NCI-H1694 treated with DMSO at 0.1 percent for 48 hours (cell line): ENCODE results near the gene SDK1.

Experiments used
- DNase-seq: peaks from one replicate; lab custom pipeline; 2025; lab: John Stamatoyannopoulos, UW

Gene SDK1

GRCh38 chr7:3300651-3301448 is at the start of gene SDK1:
Gene SDK1, plus strand, starts transcription at chr7:3301252. Its CDS starts 335 bp downstream, at chr7:3301587.
- peak; percentile 73 for DNase-seq

GRCh38 chr7:3254718-3255117 is 46.3 kb upstream of the SDK1 start:
- DNase-seq = no peak

DNA sequence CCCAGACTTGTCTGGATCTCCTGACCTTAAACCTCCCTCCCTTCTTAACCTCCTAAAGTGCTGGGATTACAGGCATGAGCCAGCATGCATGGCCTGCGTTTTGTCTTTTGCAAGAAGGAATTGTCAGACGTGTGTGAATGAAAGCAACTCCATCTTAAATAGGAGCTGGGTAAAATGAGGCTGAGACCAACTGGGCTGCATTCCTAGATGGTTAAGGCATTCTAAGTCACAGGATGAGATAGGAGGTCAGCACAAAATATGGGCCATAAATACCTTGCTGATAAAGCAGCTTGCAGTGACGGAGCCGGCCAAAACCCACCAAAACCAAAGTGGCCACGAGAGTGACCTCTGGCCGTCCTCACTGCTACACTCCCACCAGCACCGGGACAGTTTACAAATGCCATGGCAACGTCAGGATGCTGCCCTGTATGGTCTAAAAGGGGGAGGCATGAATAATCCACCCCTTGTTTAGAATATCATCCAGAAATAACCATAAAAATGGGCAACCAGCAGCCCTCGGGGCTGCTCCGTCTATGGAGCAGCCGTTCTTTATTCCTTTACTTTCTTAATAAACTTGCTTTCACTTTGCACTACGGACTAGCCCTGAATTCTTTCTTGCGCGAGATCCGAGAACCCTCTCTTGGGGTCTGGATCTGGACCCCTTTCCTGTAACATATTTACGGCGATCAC is 41.2 kb upstream of the SDK1 start:
- DNase-seq = peak; percentile 21

- DNase-seq = no peak
Measured at GRCh38 chr7:3260401-3260715, 40.7 kb upstream of the SDK1 start.

- DNase-seq = no peak
Measured at GRCh38 chr7:3264693-3265339, 36.2 kb upstream of the SDK1 start.

DNA sequence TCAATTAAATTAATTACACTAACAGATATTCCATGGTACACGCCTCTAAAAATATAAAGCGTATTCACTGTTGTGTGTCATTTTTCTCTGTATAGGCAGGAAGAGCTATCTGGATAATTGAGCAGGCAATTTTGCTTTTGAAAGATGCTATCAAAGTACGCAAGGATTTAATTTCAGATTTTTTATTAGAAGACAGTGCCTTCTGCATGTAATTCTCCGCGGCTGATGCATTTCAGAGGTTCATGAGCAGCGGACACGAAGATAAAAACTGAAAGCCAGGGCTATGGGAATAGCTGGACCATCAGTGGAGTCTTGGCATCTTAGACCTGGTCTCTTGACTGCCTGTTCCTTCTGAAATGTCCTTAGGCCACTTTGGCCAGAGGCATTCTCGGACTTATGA is 35.7 kb upstream of the SDK1 start:
- no peak for DNase-seq

DNA sequence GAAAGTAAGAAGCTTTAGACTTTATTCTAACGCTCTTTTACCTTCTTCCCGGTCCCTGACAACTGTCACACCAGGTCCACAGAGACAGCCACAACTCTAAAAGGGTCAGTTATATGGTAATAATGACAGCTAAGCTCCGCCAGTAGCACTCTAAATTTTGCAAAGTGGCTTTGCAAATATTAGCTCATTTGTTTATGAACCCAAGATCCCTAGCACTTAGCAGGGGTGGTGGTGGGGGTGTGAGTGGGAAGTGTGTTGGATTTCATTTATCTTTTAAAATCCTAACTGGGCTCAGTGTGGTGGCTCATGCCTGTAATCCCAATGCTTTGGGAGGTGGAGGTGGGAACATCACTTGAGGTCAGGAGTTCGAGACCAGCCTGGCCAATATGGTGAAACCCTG is 34.8 kb upstream of the SDK1 start:
- DNase-seq = no peak

- DNase-seq = peak; percentile 97
Measured at GRCh38 chr7:3267966-3268690, 32.9 kb upstream of the SDK1 start.

GRCh38 chr7:3270362-3270761 is 30.7 kb upstream of the SDK1 start:
- no peak for DNase-seq

- DNase-seq = no peak
Measured at GRCh38 chr7:3271298-3271697, 29.8 kb upstream of the SDK1 start.

- peak; percentile 85 for DNase-seq
Measured at GRCh38 chr7:3272691-3273141, 28.3 kb upstream of the SDK1 start.

DNA sequence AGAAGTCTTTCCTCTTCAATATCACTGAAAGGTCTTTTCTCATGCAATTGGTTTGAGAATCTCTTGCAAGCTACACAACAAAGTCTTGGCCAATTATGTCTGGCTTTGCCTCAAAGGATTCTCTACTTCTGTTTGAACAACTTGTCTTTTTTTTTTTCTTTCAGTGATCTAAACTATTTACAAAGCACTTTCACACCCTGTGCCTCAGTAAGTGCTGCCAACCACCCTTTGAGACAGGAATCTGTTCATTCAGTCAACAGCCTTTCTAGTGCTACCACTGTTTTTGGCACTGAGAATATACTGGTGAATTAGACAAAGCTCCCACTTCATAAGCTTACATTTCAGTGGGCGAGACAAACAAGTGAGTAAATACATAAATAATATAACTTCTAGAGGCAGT is 26.9 kb upstream of the SDK1 start:
- DNase-seq = no peak

DNA sequence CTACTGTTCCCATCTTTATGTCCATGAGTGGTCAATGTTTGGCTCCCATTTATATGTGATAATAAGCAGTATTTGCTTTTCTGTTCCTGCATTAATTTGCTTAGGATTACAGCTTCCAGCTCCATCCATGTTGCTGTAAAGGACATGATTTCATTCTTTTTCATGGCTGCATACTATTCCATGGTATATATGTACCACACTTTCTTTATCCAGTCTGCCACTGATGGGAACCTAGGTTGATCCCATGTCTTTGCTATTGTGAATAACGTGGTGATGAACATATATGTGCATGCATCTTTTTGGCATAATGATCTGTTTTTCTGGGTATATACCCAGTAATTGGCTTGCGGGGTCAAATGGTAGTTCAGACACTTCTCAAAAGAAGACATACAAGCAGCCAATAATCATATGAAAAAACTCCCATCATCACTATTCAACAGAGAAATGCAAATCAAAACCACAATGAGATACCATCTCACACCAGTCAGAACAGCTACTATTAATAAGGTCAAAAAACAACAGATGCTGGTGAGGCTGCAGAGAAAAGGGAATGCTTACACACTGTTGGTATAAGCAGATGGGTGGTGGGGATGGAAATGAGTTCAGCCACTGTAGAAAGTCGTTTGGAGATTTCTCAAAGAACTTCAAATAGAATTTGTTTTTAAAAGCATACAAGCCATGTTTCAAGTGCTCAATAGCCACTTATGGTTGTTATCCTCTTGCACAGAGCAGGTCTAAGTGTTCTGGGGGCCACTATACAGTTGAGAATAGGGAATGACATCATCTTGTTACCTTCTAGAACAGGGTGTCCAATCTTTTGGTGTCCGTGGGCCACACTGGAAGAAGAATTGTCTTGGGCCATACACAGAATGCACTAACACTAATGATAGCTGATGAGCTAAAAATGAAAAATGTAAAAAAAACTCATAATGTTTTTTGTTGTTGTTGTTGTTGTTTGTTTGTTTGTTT is 23.2 kb upstream of the SDK1 start:
- DNase-seq = peak; percentile 39

DNA sequence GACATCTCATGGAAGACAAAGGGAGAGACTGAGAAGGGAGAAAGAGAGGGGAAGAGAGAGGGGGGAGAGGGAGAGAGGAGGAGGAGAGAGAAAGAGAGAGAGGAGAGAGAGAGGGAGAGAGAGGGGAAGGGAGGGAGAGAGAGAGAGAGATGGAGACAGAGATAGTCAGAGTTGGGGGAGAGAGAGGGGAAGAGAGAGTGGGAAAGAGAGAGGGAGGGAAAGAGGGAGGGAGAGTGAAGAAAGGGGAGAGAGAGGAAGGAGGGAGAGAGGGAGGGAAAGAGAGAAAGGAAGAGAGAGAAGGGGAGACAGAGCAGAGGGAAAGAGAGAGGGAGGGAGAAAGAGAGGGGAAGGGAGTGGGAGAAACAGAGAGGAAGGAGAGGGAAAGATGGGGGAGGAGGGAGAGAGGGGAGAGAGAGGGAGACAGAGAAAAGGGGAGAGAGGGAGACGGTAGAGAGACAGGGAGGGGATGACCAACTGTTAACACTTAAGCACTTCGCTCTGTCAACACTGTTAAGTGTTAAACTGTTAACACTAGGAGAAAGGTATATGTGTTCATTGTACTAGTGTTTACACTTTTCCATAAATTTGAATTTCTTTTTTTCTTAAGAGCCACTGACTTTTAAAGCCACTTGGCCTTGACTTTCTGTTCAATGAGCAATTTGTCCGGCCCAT is 21.8 kb upstream of the SDK1 start:
- no peak for DNase-seq

GRCh38 chr7:3280445-3280844 is 20.6 kb upstream of the SDK1 start:
- no peak for DNase-seq

DNA sequence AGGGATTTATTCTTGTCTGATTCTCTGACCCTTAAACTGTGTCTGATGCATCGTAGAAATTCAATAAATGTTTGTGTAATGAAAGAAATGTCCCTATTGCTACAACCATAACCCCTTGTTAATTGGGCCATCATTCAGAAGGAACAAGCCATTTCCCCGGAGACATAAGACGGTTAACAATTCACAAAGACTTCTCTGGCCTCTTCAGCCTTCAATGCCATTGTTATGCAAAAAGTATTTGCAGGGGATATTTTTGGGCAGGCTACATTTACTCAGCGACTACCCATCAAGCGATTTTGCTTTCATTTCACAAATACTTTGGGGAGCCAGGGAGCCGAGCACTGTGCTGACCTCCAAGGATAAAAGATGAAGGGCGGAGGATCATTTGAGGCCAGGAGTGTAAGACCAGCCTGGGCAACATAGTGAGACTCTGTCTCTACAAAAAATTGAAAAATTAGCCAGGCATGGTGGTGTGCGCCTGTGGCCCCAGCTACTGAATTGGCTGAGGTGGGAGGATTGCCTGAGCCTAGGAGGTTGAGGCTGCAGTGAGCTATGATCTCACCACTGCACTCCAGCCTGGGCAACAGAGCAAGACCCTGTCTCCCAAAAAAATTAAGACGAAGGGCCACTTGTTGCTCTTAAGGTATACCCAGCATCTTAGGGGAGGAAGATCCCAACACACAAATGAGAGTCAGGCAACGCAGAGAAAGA is 20.0 kb upstream of the SDK1 start:
- DNase-seq = no peak

- no peak for DNase-seq
Measured at GRCh38 chr7:3282457-3282856, 18.6 kb upstream of the SDK1 start.

DNA sequence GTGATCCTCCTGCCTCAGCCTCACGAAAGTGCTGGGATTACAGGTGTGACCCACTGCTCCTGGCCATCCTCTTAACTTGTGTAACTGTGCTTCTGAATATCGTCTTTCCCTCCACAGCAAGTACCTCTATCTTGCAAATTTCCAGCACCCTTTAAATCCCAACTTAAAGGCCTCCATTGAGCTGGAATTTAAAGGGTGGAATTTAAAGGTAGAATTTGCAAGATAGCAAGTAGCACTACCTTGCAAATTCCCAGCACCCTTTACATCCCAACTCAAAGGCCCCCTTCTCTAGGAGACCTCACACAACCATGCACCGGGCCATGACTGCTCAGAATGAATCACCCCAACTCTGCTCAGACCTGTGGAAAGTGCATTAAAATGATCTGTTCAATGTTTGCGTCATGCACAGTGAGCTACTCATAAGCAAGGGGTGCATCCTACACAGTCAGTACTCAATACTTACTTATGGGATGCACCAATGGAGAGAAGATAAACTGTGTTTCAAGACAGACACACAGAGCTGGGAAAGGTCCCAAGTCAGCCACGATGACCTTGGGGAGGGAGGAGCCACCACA is 17.8 kb upstream of the SDK1 start:
- DNase-seq = no peak

GRCh38 chr7:3285652-3286051 is 15.4 kb upstream of the SDK1 start:
- no peak for DNase-seq

GRCh38 chr7:3289996-3290395 is 11.1 kb upstream of the SDK1 start:
- DNase-seq = no peak
